A673 (cell line): Measurements from ENCODE around the gene CACNA2D2.

Experiments
- CTCF ChIP-seq: fragments of 300-800, 200-600 bp; sonication (generic); conservative IDR thresholded peaks from 2 replicates; pipeline ENCODE4 v1.5.1; 2017; ENCODE audit warnings: low read depth, mild to moderate bottlenecking, antibody characterized with exemption, low read length, moderate library complexity, mixed read lengths
- EZH2 ChIP-seq: fragments of 200-600 bp; sonication (generic); IDR thresholded peaks from 2 replicates; pipeline ENCODE4 v1.6.1; 2017; ENCODE audit warnings: borderline replicate concordance, low read depth, mild to moderate bottlenecking, mixed read lengths, antibody characterized with exemption, low read length; ENCODE audit not compliant: poor library complexity, severe bottlenecking

- TF ChIP-seq CTCF (peak; percentile 69), EZH2 (no peak)
Observed at GRCh38 chr3:50436114-50436674, 67.2 kb downstream of the CACNA2D2 start.
